GM19023 (cell line): ENCODE data around the gene MECP2.

Experiments used
- ATAC-seq: cut with Tn5 transposase; IDR thresholded peaks from one replicate; pipeline ENCODE4 v1.9.1; 2021; ENCODE audit warnings: mild to moderate bottlenecking, moderate library complexity; ENCODE audit not compliant: unreplicated experiment

The MECP2 gene

DNA sequence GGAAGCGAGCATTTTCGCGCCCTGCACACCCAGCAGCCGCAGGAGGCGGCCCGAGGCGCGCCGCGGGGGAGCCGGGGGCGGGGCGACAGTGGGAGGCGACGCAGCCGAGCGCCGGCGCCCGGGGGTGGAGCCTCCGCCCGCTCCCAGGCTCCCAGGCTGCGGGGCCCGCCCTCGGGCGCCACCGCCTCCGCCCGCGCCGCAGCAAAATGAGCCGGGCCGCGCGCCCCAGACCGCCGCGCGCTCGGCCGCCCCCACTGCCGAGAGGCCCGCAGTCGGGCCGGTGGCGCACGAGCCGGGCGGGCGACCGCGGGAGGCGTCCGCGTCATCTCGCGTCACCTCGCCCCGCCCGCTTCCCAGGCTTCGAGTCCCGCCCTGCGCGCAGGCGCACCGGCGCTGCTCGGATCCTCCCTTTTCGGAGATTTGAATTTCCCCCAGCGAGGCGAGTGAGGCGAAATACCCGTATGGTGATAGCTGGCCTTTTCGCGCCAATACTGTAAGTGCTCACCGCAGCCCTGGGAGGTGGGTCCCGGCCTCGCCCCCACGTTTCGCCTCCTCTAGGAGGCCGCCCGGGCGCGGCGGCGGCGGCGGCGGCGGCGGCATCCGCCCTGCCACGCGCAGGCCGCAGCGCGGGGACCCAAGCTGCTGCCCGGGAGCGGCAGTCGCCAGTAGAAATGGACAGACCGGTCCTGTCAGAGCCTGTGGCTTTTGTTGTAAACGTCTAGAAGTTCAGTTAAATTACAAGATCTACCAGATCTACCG, 125.0 kb downstream of the MECP2 start, which contains the start of gene TMEM187:
TSS of gene TMEM187 (plus strand) at position 387 of the 759 bp plus-strand sequence. CDS start 9,309 bp downstream, outside the sequence.
- peak; percentile 53 for ATAC-seq
